Aorta (tissue), 5 donors: ENCODE data around the gene ST6GALNAC4. TPM values are rescaled to one million over a fixed set of nuclear protein-coding genes. Genes with fewer than 3 reads are reported as not detected.
A peak's percentile ranks its signal among the peaks of the same experiment; 100 is the strongest.

Source experiments
- ATAC-seq: fragments of 200-7000 bp; cut with Tn5 transposase; one replicate; pipeline ENCODE4 v1.9.1; 2022; ENCODE audit warnings: moderate library complexity; ENCODE audit not compliant: low FRiP score
- DNase-seq, 2 donors: peaks; one replicate each; pipeline ENCODE4 v3.0.0-alpha.2; 2020
- H3K27ac ChIP-seq, 2 donors: one replicate each; pipeline ENCODE4 v1.5.1; 2013; ENCODE audit warnings: low read length in 2 of 2, mild to moderate bottlenecking in 2 of 2, moderate library complexity in 2 of 2, control low read depth in 1 of 2, inconsistent platforms in 1 of 2, low read depth in 1 of 2
- H3K27me3 ChIP-seq, 2 donors: one replicate each; pipeline ENCODE4 v1.6.1; 2013; ENCODE audit warnings: control low read depth in 1 of 2, low read length in 1 of 2, mild to moderate bottlenecking in 1 of 2, moderate library complexity in 1 of 2; ENCODE audit not compliant: insufficient read depth in 2 of 2, control insufficient read depth in 1 of 2
- H3K36me3 ChIP-seq, 2 donors: one replicate each; pipeline ENCODE4 v1.6.1; 2013; ENCODE audit warnings: control low read depth in 1 of 2, low read length in 1 of 2, mild to moderate bottlenecking in 1 of 2; ENCODE audit not compliant: insufficient read depth in 2 of 2, control insufficient read depth in 1 of 2
- H3K4me1 ChIP-seq, 2 donors: one replicate each; pipeline ENCODE4 v1.6.1; 2013; ENCODE audit warnings: low read length in 2 of 2, control low read depth in 1 of 2, mild to moderate bottlenecking in 1 of 2, moderate library complexity in 1 of 2; ENCODE audit not compliant: insufficient read depth in 2 of 2, control insufficient read depth in 1 of 2
- H3K4me3 ChIP-seq, 2 donors: one replicate each; pipeline ENCODE4 v1.5.1; 2013; ENCODE audit warnings: low read length in 2 of 2, control low read depth in 1 of 2, mild to moderate bottlenecking in 1 of 2
- H3K9me3 ChIP-seq: one replicate; pipeline ENCODE4 v1.6.1; 2013; ENCODE audit warnings: mild to moderate bottlenecking, low read length; ENCODE audit not compliant: control insufficient read depth
- WGBS, 2 donors: extraction: QIAGEN DNeasy Blood & Tissue Kit; methylation state at CpG; one replicate each; pipeline ENCODE4 v1.1.7; 2013; 5-methylcytosine and 5-hydroxymethylcytosine counted together
- intact Hi-C, 2 donors: fragments of 100-400 bp; cut with DNase I; formaldehyde crosslinking; loops; one replicate each; pipeline versions ENCODE4 v1.14.2 to v1.15.0; 2022
- polyA plus RNA-seq, 2 donors: library from polyadenylated mRNA; stranded (reverse); fragments of 200-250 nt; gene quantifications; one replicate each; pipeline ENCODE4 v1.2.3, GENCODE V29; 2013
- total RNA-seq, 2 donors: library from RNA; stranded (reverse); fragmentation: NEBNext Ultra II Directional; extraction: Animal tissue kit (Norgen Biotek cat#: 25700); gene quantifications; one replicate each; pipeline ENCODE4 v1.2.1, GENCODE V29; 2021
- donor health status: healthy with polysubstance abuse.
- donor health status: Bipolar disorder and iron deficiency.
- donor health status: DM: no; HTN: no; CAD: no.
- donor health status: DM: no; HTN: no; CAD: no.
- donor health status: DM: yes; HTN: yes; CAD: no.

ST6GALNAC4 gene
- total and polyA plus RNA-seq, 4 donors = 17.7 to 46.5 (median 30.2) TPM

DNA sequence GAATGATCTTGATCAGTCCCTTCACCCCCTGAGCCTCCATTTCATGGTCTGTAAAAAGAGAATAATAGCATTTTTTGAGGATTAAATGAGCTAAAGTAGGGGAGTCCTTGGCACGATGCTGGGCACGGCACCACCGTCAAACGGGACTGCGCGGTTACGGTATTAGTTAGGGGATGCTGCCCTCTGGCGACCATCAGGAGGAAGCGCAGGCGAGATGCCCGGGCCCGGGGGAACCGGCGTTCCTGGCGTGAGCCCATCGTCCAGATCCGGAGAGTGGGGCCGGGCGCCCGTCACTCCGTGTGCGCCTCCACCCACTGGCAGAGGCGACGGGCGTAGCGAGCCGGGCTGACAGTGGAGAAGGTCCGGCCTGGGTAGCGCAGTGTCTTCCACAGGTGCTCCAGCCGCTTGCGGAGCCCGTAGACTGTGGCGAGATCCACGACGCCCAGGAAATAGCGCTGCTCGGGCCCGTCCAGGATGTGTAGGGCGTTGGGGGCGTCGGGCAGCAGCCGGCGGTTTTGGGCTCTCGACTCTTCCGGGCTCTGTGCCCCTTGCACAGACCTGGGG, 4.8 kb upstream of the ST6GALNAC4 start:
- H3K27ac ChIP-seq = no peak overlapping the region
- 10 to 13% methylated on average over 45 of the region's 45 CpGs for WGBS, 2 donors
- DNase-seq (peak; percentile 80 to 94), ATAC-seq (peak; percentile 81)
- H3K4me3 ChIP-seq = no peak overlapping the region
- H3K27me3 ChIP-seq = no peaks in the 10 kb centered on the region
- H3K4me1 ChIP-seq = no peaks in the 10 kb centered on the region
- no peaks in the 10 kb centered on the region for H3K36me3 ChIP-seq
- intact Hi-C loops = loop anchor here (1.0 to 10.0 kb wide), 6 partner anchors 137 to 419 kb away; partner anchors contain the start of gene TOR2A (in 2 of the 2)
- no peaks in the 10 kb centered on the region for H3K9me3 ChIP-seq

DNA sequence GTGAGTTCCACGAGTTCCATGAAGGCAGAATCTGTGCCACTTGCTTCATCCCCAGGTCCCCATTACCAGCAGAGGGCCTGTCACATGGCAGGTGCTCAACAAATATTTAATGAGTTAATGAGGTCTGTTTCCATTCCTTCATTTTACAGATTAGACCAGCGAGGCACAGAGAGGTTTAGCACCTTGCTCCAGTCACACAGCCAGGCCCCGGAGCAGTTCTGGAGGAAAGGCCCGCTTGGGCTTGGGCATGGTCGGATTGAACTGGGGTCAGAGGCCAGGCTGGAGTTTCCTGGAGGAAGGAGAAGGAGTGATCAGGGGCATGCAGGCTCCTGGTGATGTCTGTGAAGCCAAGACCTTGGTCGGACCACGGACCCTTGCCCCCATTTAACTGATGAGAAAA, 4.0 kb upstream of the ST6GALNAC4 start:
- WGBS, 2 donors = 86% methylated on average over 7 of the region's 7 CpGs
- Histone ChIP-seq H3K4me3 (no peak overlapping the region), H3K27me3 (no peaks in the 10 kb centered on the region), H3K9me3 (no peaks in the 10 kb centered on the region), H3K27ac (no peak overlapping the region), H3K36me3 (no peaks in the 10 kb centered on the region), H3K4me1 (no peaks in the 10 kb centered on the region)
- ATAC-seq = no peak
- intact Hi-C loops = loop anchor here (1.0 to 10.0 kb wide), 6 partner anchors 136 to 418 kb away; partner anchors contain the start of gene TOR2A (in 2 of the 2)
- DNase-seq = no peak

DNA sequence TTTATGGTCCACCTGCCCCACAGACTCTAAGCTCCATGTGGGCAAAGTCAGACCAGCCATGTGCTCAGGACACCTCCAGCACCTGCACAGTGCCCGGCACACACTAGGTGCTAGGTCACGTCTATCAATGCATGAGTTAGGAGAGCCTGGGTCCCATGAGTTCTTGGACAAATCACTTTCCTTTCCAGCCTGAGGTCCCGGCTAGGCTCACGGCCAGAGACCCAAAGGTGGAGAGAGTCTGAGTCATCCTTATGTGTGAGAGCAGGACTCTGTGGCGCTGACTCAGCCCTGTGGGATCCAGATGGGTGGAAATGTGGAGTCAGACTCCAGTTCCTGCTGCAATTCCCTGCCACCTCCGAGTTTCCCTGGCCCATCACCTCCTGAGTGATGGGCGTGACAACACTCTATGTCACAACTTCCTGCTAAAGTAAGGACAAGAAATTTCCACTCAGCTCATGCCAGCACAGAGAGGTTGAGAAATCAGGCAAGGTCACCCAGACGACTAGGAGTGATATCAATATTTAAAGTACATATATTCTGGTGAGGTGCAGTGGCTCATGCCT, 2.5 kb upstream of the ST6GALNAC4 start:
- Histone ChIP-seq H3K27ac (no peak overlapping the region), H3K9me3 (no peaks in the 10 kb centered on the region), H3K4me1 (no peaks in the 10 kb centered on the region), H3K4me3 (no peak overlapping the region), H3K36me3 (no peaks in the 10 kb centered on the region), H3K27me3 (no peaks in the 10 kb centered on the region)
- ATAC-seq (peak; percentile 27), DNase-seq (peak; percentile 96 to 97)
- intact Hi-C loops = loop anchor here (5.0 kb wide), 2 partner anchors 42 to 132 kb away; partner anchors contain the start of genes AK1 (in 1 of the 2) and CDK9 (in 1 of the 2)
- 26 to 35% methylated on average over 8 of the region's 8 CpGs for WGBS, 2 donors

DNA sequence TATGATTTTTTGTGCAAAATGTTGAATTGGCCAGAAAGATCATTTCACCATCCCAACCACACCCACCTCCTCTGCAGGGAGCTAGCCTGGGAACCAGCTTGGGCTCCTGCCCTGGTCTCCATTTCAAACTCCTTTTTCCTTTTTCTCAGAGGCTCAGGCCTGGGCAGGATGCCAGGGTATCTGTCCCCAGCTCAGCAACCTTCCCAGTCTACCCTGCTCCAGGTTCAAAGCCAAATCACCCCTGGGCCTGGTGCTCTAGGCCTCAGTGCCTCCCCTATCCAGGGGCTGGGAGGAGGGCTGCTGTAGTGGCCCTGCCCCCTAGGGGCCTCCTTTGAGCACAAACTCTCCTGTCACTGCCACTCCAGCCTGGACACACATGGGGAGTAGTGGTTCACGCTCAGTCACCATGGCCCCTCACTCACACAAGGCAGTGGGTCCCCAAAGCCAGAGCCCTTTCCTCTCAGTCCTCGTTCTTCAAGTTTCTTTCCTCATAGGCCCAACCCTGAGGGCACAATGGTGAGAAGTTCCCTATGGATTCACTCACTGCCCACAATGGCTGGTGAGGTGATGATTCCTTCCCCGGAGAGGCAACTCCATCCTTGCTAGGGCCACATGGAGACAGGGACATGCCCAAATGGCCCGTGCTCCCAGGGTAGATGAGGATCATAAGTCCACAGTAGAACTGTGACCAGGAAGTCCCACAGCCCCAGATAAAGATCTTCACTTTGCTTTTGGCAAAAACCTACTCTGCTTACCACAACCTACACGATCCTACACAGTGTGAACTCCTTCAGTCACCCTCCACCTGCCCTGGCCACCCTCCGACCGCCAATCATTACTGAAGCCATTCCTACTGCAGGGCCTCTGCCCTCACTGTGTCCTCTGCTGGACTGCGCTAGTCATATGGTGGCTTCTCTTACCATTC, 1.6 kb upstream of the ST6GALNAC4 start:
- DNase-seq = peak in 1 of 2 donors; percentile 71
- Histone ChIP-seq H3K36me3 (no peaks in the 10 kb centered on the region), H3K27ac (no peak overlapping the region), H3K4me3 (no peak overlapping the region), H3K27me3 (no peaks in the 10 kb centered on the region), H3K9me3 (no peaks in the 10 kb centered on the region), H3K4me1 (no peaks in the 10 kb centered on the region)
- intact Hi-C loops = loop anchor here (5.0 kb wide), 2 partner anchors 41 to 131 kb away; partner anchors contain the start of genes AK1 (in 1 of the 2) and CDK9 (in 1 of the 2)
- ATAC-seq = no peak
- WGBS, 2 donors = 93 to 97% methylated on average over 8 of the region's 8 CpGs

DNA sequence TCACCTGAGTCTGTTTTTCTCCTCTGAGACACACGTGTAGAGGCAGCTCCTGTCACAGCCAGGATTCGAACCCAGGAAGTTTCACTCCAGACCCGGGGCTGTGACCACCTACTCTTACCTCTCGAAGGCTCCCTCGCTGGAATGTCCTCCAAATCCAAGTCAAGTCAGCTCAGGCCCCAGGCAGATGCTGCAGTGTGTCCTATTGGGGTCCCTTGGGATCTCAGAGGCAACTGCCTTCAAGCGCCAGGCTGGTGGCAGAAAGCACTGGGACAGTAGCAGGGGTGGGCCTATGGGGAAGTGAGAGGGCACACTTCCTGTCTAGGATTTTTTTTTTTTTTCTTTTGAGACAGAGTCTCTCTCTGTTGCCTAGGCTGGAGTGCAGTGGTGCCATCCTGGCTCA, 762 bp upstream of the ST6GALNAC4 start:
- 71 to 77% methylated on average over 6 of the region's 6 CpGs for WGBS, 2 donors

DNA sequence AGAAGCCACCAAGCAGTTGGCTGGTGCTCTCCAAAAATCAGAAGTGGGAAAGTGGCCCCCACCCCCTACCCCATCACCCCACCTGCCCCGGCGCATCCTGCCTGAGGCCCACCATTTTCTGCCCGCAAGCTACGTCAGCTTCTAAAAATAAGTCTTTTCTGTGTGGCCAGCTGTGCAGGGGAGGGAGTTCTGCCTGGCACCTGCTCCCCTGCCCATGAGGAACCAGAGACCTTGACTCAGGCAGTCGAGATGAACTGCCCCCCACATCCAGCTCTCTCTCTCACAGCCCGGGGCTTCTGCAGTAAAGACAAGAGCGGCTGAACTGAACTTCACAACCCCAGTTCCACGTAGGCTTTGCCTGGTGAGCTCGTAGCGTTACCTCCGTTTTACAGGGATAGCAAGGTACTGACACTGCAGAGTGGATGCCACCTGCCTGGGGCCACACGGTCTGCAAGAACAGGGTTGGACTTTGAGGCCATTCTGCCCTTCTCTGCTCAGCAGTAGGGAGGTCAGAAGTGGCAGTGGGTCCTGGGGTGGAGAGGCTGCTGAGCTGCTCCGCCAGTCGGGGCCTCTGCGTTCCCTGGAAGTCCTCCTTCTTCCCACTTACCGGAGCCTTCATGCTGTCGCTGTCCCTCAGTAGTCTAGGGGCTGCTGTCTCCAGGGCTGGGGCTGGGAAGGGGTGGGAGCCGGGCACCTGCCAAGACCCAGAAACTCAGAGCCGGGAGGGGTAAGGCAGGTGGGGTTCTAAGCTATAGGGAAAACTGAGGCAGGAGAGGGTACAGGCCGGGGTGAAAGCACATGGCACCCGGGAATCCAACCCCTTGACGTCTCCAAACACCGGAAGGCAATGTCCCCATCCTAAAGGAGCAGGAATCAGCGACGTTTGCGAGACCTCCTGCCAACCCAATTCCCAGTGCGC, 781 bp downstream of the ST6GALNAC4 start:
- intact Hi-C loops = loop anchor here (2.0 to 5.0 kb wide), 3 partner anchors 17 to 129 kb away; partner anchors contain the start of genes AK1 (in 1 of the 2), CDK9 (in 1 of the 2) and ST6GALNAC6 (in 1 of the 2)
- peak overlapping the region; percentile 44 to 72 for H3K4me3 ChIP-seq
- no peaks in the 10 kb centered on the region for H3K27me3 ChIP-seq
- 19 to 20% methylated on average over 27 of the region's 27 CpGs for WGBS, 2 donors
- H3K27ac ChIP-seq = peak overlapping the region in 1 of 2 donors; percentile 5
- peaks cover 0 to 4% of the 10 kb centered on the region in 2 donors for H3K36me3 ChIP-seq
- no peaks in the 10 kb centered on the region for H3K4me1 ChIP-seq
- no peaks in the 10 kb centered on the region for H3K9me3 ChIP-seq
- DNase-seq (peak in 1 of 2 donors; percentile 49), ATAC-seq (peak; percentile 1)

More for the DNA sequence above, 762 bp upstream of the ST6GALNAC4 start:
- DNase-seq (peak in 1 of 2 donors; percentile 51), ATAC-seq (no peak)
- intact Hi-C loops = loop anchor here (2.0 to 5.0 kb wide), 3 partner anchors 19 to 130 kb away; partner anchors contain the start of genes AK1 (in 1 of the 2), CDK9 (in 1 of the 2) and ST6GALNAC6 (in 1 of the 2)
- Histone ChIP-seq H3K36me3 (no peaks in the 10 kb centered on the region), H3K27me3 (no peaks in the 10 kb centered on the region), H3K27ac (peak overlapping the region in 1 of 2 donors; percentile 26), H3K4me3 (no peak overlapping the region), H3K4me1 (no peaks in the 10 kb centered on the region), H3K9me3 (no peaks in the 10 kb centered on the region)

- H3K4me3 ChIP-seq = peak overlapping the region in 1 of 2 donors; percentile 44
- 73 to 74% methylated on average over 5 of the region's 5 CpGs for WGBS, 2 donors
- intact Hi-C loops = loop anchor here (5.0 kb wide), 2 partner anchors 38 to 128 kb away; partner anchors contain the start of genes AK1 (in 1 of the 2) and CDK9 (in 1 of the 2)
Observed at GRCh38 chr9:127915325-127915752, 1.5 kb downstream of the ST6GALNAC4 start.

More at GRCh38 chr9:127915325-127915752, 1.5 kb downstream of the ST6GALNAC4 start:
- no peaks in the 10 kb centered on the region for H3K4me1 ChIP-seq
- peaks cover 0 to 4% of the 10 kb centered on the region in 2 donors for H3K36me3 ChIP-seq
- no peaks in the 10 kb centered on the region for H3K27me3 ChIP-seq
- no peak for ATAC-seq
- H3K27ac ChIP-seq = no peak overlapping the region
- H3K9me3 ChIP-seq = no peaks in the 10 kb centered on the region
- peak in 1 of 2 donors; percentile 62 for DNase-seq
